Measurements from ENCODE around the gene KLHL12. TPM values are rescaled to one million over a fixed set of nuclear protein-coding genes. Genes with fewer than 3 reads are reported as not detected.

Gene KLHL12
- total RNA-seq, 1 experiment from 2014 or later, result 17.8 TPM

DNA sequence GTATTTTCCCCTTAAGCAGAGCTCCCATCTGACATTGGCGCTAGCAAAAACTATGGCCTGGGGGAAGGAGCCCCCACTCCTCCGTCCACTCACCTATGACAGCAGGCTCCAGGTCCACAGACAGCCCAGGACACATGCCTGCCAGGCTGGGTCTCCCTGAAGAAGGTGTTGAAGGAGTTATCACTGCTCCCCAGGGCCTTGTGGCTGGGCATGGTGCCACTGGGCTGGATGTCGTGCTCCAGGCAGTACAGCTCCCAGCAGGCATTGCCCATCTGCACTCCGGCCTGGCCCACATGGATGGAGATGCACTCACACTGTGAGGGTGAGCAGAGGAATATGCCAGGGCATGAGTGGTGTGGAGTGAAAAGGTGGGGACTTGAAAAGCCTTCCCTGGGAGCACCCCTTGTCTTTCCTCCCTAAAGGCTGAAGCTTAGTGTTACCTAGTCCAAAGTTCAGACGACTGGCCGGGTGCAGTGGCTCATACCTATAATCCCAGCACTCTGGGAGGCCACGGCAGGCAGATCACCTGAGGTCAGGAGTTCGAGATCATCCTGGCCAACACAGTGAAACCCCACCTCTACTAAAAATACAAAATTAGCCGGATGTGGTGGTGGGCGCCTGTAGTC, 68.1 kb downstream of the KLHL12 start:
- POLR2A ChIA-PET (ENCODE audit: low non-redundant PET), result interaction anchor here (0.6 kb wide), 1 partner anchor 27 kb away, joined by 11 read pairs; no protein-coding TSS in a partner anchor
- intact Hi-C loops (cut with micrococcal nuclease; ENCODE audit: unreplicated experiment), result loop anchor here (10.0 kb wide), 1 partner anchor 104 kb away; no protein-coding TSS in a partner anchor

DNA sequence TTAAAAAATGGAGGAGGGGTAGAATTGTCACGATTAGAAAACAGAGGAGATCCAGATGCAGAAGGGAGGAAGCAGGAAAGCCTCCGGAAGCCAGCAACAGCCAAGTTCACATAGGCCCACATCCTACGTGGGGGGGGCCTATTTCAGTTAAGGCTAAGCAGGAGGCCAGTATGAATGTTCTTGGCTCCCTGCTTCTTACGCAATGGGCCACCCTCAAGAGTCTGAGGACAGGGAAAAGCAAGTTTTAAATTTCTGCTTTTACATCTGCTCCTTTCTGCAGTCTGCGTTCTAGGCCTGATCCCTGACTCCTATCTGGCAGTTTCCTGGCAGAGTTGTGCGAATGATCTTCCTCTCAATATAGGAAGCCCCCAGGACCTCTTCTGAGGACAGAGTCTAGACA, 68.7 kb downstream of the KLHL12 start:
- Histone ChIP-seq H3K4me1 (ENCODE audit: insufficient read depth, low read length, poor library complexity, severe bottlenecking) (no peaks in the 10 kb centered on the region), H3K27ac (ENCODE audit: low read depth, low read length, poor library complexity, severe bottlenecking) (no peak overlapping the region), H3K9me3 (ENCODE audit: low read depth, low read length, poor library complexity, severe bottlenecking) (no peaks in the 10 kb centered on the region), H3K27me3 (replicated peaks; ENCODE audit: insufficient read depth, low read depth, low read length, poor library complexity) (peaks cover 30% of the 10 kb centered on the region), H3K4me3 (ENCODE audit: low read depth, low read length, poor library complexity, severe bottlenecking) (no peak overlapping the region), H3K36me3 (ENCODE audit: insufficient read depth, low read length, poor library complexity, severe bottlenecking) (no peaks in the 10 kb centered on the region)
- intact Hi-C loops (cut with micrococcal nuclease; ENCODE audit: unreplicated experiment), result loop anchor here (10.0 kb wide), 1 partner anchor 104 kb away; no protein-coding TSS in a partner anchor
- ChIA-PET CTCF (no interaction called here), POLR2A (ENCODE audit: low non-redundant PET) (interaction anchor here (0.6 kb wide), 1 partner anchor 28 kb away, joined by 11 read pairs; no protein-coding TSS in a partner anchor)
- BruUV-seq (replicated peaks), result no TSS peak
- TF ChIP-seq, protein P1, sequence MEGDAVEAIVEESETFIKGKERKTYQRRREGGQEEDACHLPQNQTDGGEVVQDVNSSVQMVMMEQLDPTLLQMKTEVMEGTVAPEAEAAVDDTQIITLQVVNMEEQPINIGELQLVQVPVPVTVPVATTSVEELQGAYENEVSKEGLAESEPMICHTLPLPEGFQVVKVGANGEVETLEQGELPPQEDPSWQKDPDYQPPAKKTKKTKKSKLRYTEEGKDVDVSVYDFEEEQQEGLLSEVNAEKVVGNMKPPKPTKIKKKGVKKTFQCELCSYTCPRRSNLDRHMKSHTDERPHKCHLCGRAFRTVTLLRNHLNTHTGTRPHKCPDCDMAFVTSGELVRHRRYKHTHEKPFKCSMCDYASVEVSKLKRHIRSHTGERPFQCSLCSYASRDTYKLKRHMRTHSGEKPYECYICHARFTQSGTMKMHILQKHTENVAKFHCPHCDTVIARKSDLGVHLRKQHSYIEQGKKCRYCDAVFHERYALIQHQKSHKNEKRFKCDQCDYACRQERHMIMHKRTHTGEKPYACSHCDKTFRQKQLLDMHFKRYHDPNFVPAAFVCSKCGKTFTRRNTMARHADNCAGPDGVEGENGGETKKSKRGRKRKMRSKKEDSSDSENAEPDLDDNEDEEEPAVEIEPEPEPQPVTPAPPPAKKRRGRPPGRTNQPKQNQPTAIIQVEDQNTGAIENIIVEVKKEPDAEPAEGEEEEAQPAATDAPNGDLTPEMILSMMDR (conservative IDR thresholded peaks at IDR 0.05; ENCODE audit: low read depth, low read length), result no peak
- TF ChIP-seq EZH2 (IDR thresholded peaks at IDR 0.05; ENCODE audit: borderline replicate concordance, low read depth, low read length, poor library complexity, severe bottlenecking), result no peak
- no peak for DNase-seq (ENCODE audit: low spot score)

More for the DNA sequence above, 68.1 kb downstream of the KLHL12 start:
- Histone ChIP-seq H3K9me3 (ENCODE audit: low read depth, low read length, poor library complexity, severe bottlenecking) (no peaks in the 10 kb centered on the region), H3K4me3 (ENCODE audit: low read depth, low read length, poor library complexity, severe bottlenecking) (no peak overlapping the region), H3K27me3 (replicated peaks; ENCODE audit: insufficient read depth, low read depth, low read length, poor library complexity) (peaks cover 34% of the 10 kb centered on the region), H3K36me3 (ENCODE audit: insufficient read depth, low read length, poor library complexity, severe bottlenecking) (no peaks in the 10 kb centered on the region), H3K27ac (ENCODE audit: low read depth, low read length, poor library complexity, severe bottlenecking) (no peak overlapping the region), H3K4me1 (ENCODE audit: insufficient read depth, low read length, poor library complexity, severe bottlenecking) (no peaks in the 10 kb centered on the region)
- no peak for DNase-seq (ENCODE audit: low spot score)
- CTCF ChIA-PET, result no interaction called here
- BruUV-seq (replicated peaks), result no TSS peak
- TF ChIP-seq EZH2 (IDR thresholded peaks at IDR 0.05; ENCODE audit: borderline replicate concordance, low read depth, low read length, poor library complexity, severe bottlenecking), result no peak
- TF ChIP-seq, protein P1 (conservative IDR thresholded peaks at IDR 0.05; ENCODE audit: low read depth, low read length), result no peak

DNA sequence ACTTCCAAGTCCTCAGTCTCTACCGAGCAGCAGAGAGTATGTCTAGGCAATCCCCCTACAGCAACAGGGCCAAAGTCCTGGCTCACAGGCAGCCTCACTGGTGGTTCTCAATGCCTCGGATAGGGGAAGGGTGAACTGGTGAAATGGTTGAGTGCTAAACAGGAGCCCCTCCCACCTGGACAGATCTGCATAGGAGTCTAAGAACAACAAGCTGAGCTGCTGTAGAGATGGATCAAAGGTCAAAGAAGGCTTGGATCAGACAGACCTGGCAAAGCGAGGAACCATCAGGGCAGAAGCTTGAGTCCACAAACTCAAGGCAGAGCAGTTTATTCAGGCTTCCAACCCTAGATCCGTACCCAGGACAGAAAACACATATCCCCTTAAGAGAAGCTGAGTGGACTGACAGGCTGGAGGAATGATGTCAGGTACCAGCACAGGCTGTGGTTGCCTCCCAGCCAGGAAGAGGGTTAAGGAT, 69.9 kb downstream of the KLHL12 start:
- Histone ChIP-seq H3K27ac (ENCODE audit: low read depth, low read length, poor library complexity, severe bottlenecking) (no peak overlapping the region), H3K36me3 (ENCODE audit: insufficient read depth, low read length, poor library complexity, severe bottlenecking) (no peaks in the 10 kb centered on the region), H3K4me1 (ENCODE audit: insufficient read depth, low read length, poor library complexity, severe bottlenecking) (no peaks in the 10 kb centered on the region), H3K4me3 (ENCODE audit: low read depth, low read length, poor library complexity, severe bottlenecking) (no peak overlapping the region), H3K27me3 (replicated peaks; ENCODE audit: insufficient read depth, low read depth, low read length, poor library complexity) (peaks cover 18% of the 10 kb centered on the region), H3K9me3 (ENCODE audit: low read depth, low read length, poor library complexity, severe bottlenecking) (no peaks in the 10 kb centered on the region)
- ChIA-PET POLR2A (ENCODE audit: low non-redundant PET) (no interaction called here), CTCF (no interaction called here)
- intact Hi-C loops (cut with micrococcal nuclease; ENCODE audit: unreplicated experiment), result loop anchor here (10.0 kb wide), 1 partner anchor 102 kb away; no protein-coding TSS in a partner anchor
- no peak for DNase-seq (ENCODE audit: low spot score)
- TF ChIP-seq, protein P1 (conservative IDR thresholded peaks at IDR 0.05; ENCODE audit: low read depth, low read length), result no peak
- no peak for TF ChIP-seq EZH2 (IDR thresholded peaks at IDR 0.05; ENCODE audit: borderline replicate concordance, low read depth, low read length, poor library complexity, severe bottlenecking)
- no TSS peak for BruUV-seq (replicated peaks)
